Mucosa of stomach (tissue), 1 donor: Measurements from ENCODE around the gene SRBD1.

Experiments used
- H3K27me3 ChIP-seq: one replicate; pipeline ENCODE4 v1.7.0; 2013; ENCODE audit warnings: mild to moderate bottlenecking, low read length; ENCODE audit not compliant: control insufficient read depth, insufficient read depth
- H3K36me3 ChIP-seq: one replicate; pipeline ENCODE4 v1.7.0; 2013; ENCODE audit warnings: low read length; ENCODE audit not compliant: control insufficient read depth, insufficient read depth
- H3K4me1 ChIP-seq: one replicate; pipeline ENCODE4 v1.7.0; 2013; ENCODE audit warnings: mild to moderate bottlenecking, low read length; ENCODE audit not compliant: control insufficient read depth, insufficient read depth
- H3K4me3 ChIP-seq: one replicate; pipeline ENCODE4 v1.7.0; 2013; ENCODE audit warnings: low read length
- H3K9ac ChIP-seq: one replicate; pipeline ENCODE4 v1.7.0; 2013; ENCODE audit warnings: mild to moderate bottlenecking, low read length, moderate library complexity
- H3K9me3 ChIP-seq: one replicate; pipeline ENCODE4 v1.7.0; 2013; ENCODE audit warnings: mild to moderate bottlenecking, low read length, moderate library complexity; ENCODE audit not compliant: control insufficient read depth
- donor health status: Pancreatic carcinoma.

Gene SRBD1

GRCh38 chr2:45626387-45627221 is 15.5 kb upstream of the SRBD1 start:
- peaks cover 32% of the 10 kb centered on the region for H3K4me1 ChIP-seq
- no peaks in the 10 kb centered on the region for H3K9me3 ChIP-seq
- H3K4me3 ChIP-seq = no peak overlapping the region
- H3K27me3 ChIP-seq = no peaks in the 10 kb centered on the region
- no peaks in the 10 kb centered on the region for H3K36me3 ChIP-seq
- H3K9ac ChIP-seq = no peak overlapping the region

GRCh38 chr2:45625824-45626223 is 14.8 kb upstream of the SRBD1 start:
- Histone ChIP-seq H3K9me3 (no peaks in the 10 kb centered on the region), H3K4me1 (peaks cover 32% of the 10 kb centered on the region), H3K9ac (no peak overlapping the region), H3K4me3 (no peak overlapping the region), H3K36me3 (no peaks in the 10 kb centered on the region), H3K27me3 (no peaks in the 10 kb centered on the region)

GRCh38 chr2:45623098-45623497 is 12.0 kb upstream of the SRBD1 start:
- Histone ChIP-seq H3K9ac (no peak overlapping the region), H3K9me3 (no peaks in the 10 kb centered on the region), H3K4me1 (peaks cover 32% of the 10 kb centered on the region), H3K36me3 (no peaks in the 10 kb centered on the region), H3K27me3 (no peaks in the 10 kb centered on the region), H3K4me3 (no peak overlapping the region)

GRCh38 chr2:45622336-45623075 is 11.4 kb upstream of the SRBD1 start:
- H3K9me3 ChIP-seq = no peaks in the 10 kb centered on the region
- H3K27me3 ChIP-seq = no peaks in the 10 kb centered on the region
- no peak overlapping the region for H3K4me3 ChIP-seq
- H3K4me1 ChIP-seq = peaks cover 32% of the 10 kb centered on the region
- H3K9ac ChIP-seq = no peak overlapping the region
- no peaks in the 10 kb centered on the region for H3K36me3 ChIP-seq

GRCh38 chr2:45617496-45617895 is 6.4 kb upstream of the SRBD1 start:
- no peaks in the 10 kb centered on the region for H3K36me3 ChIP-seq
- peaks cover 2% of the 10 kb centered on the region for H3K4me1 ChIP-seq
- no peak overlapping the region for H3K4me3 ChIP-seq
- no peak overlapping the region for H3K9ac ChIP-seq
- no peaks in the 10 kb centered on the region for H3K9me3 ChIP-seq
- H3K27me3 ChIP-seq = no peaks in the 10 kb centered on the region

- H3K36me3 ChIP-seq = no peaks in the 10 kb centered on the region
- no peaks in the 10 kb centered on the region for H3K4me1 ChIP-seq
- H3K27me3 ChIP-seq = no peaks in the 10 kb centered on the region
- H3K4me3 ChIP-seq = no peak overlapping the region
- no peak overlapping the region for H3K9ac ChIP-seq
- H3K9me3 ChIP-seq = no peaks in the 10 kb centered on the region
These were observed 5.8 kb upstream of the SRBD1 start for GRCh38 chr2:45616658-45617411.

- Histone ChIP-seq H3K9me3 (no peaks in the 10 kb centered on the region), H3K9ac (no peak overlapping the region), H3K36me3 (no peaks in the 10 kb centered on the region), H3K4me1 (peaks cover 2% of the 10 kb centered on the region), H3K27me3 (no peaks in the 10 kb centered on the region), H3K4me3 (no peak overlapping the region)
These were observed 3.9 kb upstream of the SRBD1 start for GRCh38 chr2:45614871-45615415.

GRCh38 chr2:45614330-45614729 is 3.3 kb upstream of the SRBD1 start:
- Histone ChIP-seq H3K27me3 (no peaks in the 10 kb centered on the region), H3K9ac (no peak overlapping the region), H3K9me3 (no peaks in the 10 kb centered on the region), H3K4me3 (no peak overlapping the region), H3K4me1 (peaks cover 5% of the 10 kb centered on the region), H3K36me3 (no peaks in the 10 kb centered on the region)

- no peaks in the 10 kb centered on the region for H3K36me3 ChIP-seq
- no peaks in the 10 kb centered on the region for H3K27me3 ChIP-seq
- peaks cover 5% of the 10 kb centered on the region for H3K4me1 ChIP-seq
- no peak overlapping the region for H3K9ac ChIP-seq
- H3K9me3 ChIP-seq = no peaks in the 10 kb centered on the region
- no peak overlapping the region for H3K4me3 ChIP-seq
These were observed 1.7 kb upstream of the SRBD1 start for GRCh38 chr2:45612731-45613130.

- Histone ChIP-seq H3K9ac (no peak overlapping the region), H3K4me3 (no peak overlapping the region), H3K4me1 (peaks cover 8% of the 10 kb centered on the region), H3K9me3 (no peaks in the 10 kb centered on the region), H3K36me3 (no peaks in the 10 kb centered on the region), H3K27me3 (no peaks in the 10 kb centered on the region)
These were observed 1.2 kb upstream of the SRBD1 start for GRCh38 chr2:45612285-45612684.

- H3K9me3 ChIP-seq = no peaks in the 10 kb centered on the region
- peak overlapping the region; percentile 82 for H3K9ac ChIP-seq
- H3K4me3 ChIP-seq = peak overlapping the region; percentile 39
- no peaks in the 10 kb centered on the region for H3K27me3 ChIP-seq
- H3K36me3 ChIP-seq = no peaks in the 10 kb centered on the region
- peaks cover 15% of the 10 kb centered on the region for H3K4me1 ChIP-seq
These were observed 617 bp downstream of the SRBD1 start for GRCh38 chr2:45610281-45611019.
